ENCODE data around the gene DCLK2.

GRCh38 chr4:150192986-150193385 is 114.7 kb downstream of the DCLK2 start:
- TF ChIP-seq RAD21 (IDR thresholded peaks at IDR 0.05; ENCODE audit: low read length) (no peak), CTCF (IDR thresholded peaks at IDR 0.05) (no peak)

All from SK-N-SH (cell line).